Stimulated activated naive CD8-positive, alpha-beta T cell treated with anti-CD3 and anti-CD28 coated beads, Interleukin-15, amount 100 ng/mL, for 72 hours (primary cell): ENCODE results near the gene MREG.
A peak's percentile ranks its signal among the peaks of the same experiment; 100 is the strongest.
"Not testable (repeated sequence)": the region's sequence is repeated elsewhere in the genome, so short reads cannot be mapped to it uniquely, and the experiment has no call there.

Experiments
- ATAC-seq: fragments of 150-1000 bp; cut with Tn5 transposase; 2 replicates; pipeline ENCODE4 v1.10.0; 2021; ENCODE audit warnings: mild to moderate bottlenecking, moderate library complexity
- DNase-seq, 2 donors: peaks; one replicate each; pipeline ENCODE4 v3.0.0; 2021 to 2022
- H3K27ac Mint-ChIP-seq, 2 donors: one replicate each; pipeline ENCODE4 v1.8.0; 2022; ENCODE audit warnings: mild to moderate bottlenecking in 2 of 2, mixed read lengths in 2 of 2, moderate library complexity in 2 of 2
- H3K27me3 Mint-ChIP-seq: one replicate; pipeline ENCODE4 v1.8.0; 2022; ENCODE audit warnings: mixed read lengths
- H3K4me1 Mint-ChIP-seq: one replicate; pipeline ENCODE4 v1.8.0; 2022; ENCODE audit warnings: mild to moderate bottlenecking, mixed read lengths
- H3K4me3 Mint-ChIP-seq, 2 donors: one replicate each; pipeline ENCODE4 v1.8.0; 2022; ENCODE audit warnings: mild to moderate bottlenecking in 2 of 2, mixed read lengths in 2 of 2, moderate library complexity in 1 of 2
- H3K9me3 Mint-ChIP-seq, 2 donors: one replicate each; pipeline ENCODE4 v1.8.0; 2022; ENCODE audit warnings: mixed read lengths in 2 of 2

Gene MREG

DNA sequence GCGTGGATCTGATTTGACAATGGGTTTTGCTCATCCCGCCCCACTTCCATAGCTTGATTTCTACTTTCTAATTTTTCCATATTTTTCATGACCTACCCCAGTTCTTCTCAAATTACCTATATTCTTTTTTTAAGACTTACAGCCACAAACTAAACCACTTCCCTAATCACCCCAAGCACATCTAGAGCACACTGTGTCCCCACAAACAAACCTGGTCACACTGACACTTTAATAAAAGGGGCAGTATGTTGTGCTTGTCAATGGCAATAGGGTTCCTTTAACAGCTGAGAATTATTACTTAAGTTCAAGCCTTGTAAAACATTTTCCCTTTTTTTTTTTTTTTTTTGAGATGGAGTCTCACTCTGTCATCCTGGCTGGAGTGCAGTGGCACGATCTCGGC, 47.1 kb downstream of the MREG start:
- H3K4me3 Mint-ChIP-seq: peak overlapping the region in 1 of 2 donors; percentile 3
- H3K27ac Mint-ChIP-seq: no peak overlapping the region
- peaks cover 8 to 11% of the 10 kb centered on the region in 2 donors for H3K9me3 Mint-ChIP-seq
- DNase-seq (no peak), ATAC-seq (no peak)
- H3K4me1 Mint-ChIP-seq: peaks cover 41% of the 10 kb centered on the region
- H3K27me3 Mint-ChIP-seq: no peaks in the 10 kb centered on the region

DNA sequence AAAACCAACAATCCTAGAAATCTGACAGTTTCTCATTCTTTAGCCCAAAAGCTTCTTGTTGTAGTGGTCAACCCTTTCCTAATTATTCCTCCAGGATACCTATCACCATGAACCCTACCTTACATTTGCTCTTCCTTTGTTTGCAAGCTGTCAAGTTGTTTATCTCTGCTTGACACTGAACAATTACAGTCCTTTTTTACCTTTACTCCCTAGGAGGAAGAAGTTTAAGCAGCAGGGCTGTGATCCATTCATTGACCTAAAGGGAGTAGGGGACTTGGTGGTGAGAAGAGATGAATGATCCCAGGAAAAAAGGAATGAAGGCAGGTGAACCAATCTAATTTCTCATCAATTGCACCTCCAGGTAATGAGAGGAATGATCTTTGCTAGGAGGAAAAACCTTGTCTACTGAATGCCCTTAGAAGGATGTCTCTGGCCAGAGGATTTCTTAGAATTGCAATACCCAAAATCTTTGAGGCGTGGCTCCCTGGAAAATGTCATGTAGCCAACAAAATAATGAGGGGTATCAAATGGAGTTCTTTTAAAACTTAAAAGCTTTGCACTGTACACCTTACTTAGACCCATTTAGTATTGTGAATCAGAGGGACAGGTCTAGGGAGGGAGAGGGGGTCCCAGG, 47.7 kb downstream of the MREG start:
- no peak overlapping the region for H3K4me3 Mint-ChIP-seq
- H3K9me3 Mint-ChIP-seq: peaks cover 2 to 5% of the 10 kb centered on the region in 2 donors
- peaks cover 36% of the 10 kb centered on the region for H3K4me1 Mint-ChIP-seq
- H3K27ac Mint-ChIP-seq: no peak overlapping the region
- H3K27me3 Mint-ChIP-seq: no peaks in the 10 kb centered on the region
- no peak for ATAC-seq
- DNase-seq: no peak

DNA sequence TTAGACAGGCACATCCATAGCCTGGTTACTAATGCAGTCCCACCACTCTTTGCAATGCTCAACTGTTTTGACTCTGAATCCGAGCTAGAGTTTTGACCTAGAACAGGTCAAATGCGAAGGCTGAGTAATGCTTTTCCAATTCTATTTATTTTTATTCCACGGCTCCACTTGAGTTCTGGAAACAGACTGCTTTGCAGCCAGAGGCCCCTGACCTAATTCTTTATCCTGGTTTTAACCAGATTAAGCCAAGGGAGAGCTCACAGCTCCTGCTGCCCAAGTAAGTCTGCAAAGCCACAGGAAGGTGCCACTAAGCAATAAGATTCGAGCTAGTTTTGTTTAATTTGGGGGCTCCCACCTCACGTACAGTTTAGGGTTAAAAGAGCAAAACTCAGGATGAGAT, 51.4 kb downstream of the MREG start:
- Mint-ChIP-seq H3K9me3 (peaks cover 0 to 8% of the 10 kb centered on the region in 2 donors), H3K27ac (no peak overlapping the region), H3K27me3 (no peaks in the 10 kb centered on the region), H3K4me1 (peaks cover 16% of the 10 kb centered on the region), H3K4me3 (no peak overlapping the region)
- ATAC-seq (no peak), DNase-seq (no peak)

DNA sequence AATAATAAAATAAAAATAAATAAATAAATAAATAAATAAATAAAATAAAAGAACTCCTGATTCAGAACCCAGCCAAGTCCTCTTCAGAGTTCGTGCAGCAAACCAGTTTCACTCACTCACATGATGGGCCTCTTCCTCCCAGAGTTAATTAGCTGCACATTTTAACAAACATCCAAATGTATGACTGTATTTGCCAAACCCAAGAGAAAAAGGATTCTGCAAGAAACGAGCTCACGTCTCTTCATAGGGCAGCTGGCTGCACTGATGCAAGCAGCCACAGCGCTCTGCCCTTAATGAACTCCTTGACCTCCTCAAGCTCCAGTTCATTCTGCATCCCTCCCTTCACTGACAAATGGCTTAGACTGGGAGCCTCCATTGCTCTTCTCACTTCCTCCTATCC, 55.1 kb downstream of the MREG start:
- H3K27me3 Mint-ChIP-seq: no peaks in the 10 kb centered on the region
- no peaks in the 10 kb centered on the region for H3K4me1 Mint-ChIP-seq
- H3K9me3 Mint-ChIP-seq: peaks cover 0 to 8% of the 10 kb centered on the region in 2 donors
- no peak overlapping the region for H3K4me3 Mint-ChIP-seq
- no peak for ATAC-seq
- H3K27ac Mint-ChIP-seq: no peak overlapping the region
- DNase-seq: no peak

DNA sequence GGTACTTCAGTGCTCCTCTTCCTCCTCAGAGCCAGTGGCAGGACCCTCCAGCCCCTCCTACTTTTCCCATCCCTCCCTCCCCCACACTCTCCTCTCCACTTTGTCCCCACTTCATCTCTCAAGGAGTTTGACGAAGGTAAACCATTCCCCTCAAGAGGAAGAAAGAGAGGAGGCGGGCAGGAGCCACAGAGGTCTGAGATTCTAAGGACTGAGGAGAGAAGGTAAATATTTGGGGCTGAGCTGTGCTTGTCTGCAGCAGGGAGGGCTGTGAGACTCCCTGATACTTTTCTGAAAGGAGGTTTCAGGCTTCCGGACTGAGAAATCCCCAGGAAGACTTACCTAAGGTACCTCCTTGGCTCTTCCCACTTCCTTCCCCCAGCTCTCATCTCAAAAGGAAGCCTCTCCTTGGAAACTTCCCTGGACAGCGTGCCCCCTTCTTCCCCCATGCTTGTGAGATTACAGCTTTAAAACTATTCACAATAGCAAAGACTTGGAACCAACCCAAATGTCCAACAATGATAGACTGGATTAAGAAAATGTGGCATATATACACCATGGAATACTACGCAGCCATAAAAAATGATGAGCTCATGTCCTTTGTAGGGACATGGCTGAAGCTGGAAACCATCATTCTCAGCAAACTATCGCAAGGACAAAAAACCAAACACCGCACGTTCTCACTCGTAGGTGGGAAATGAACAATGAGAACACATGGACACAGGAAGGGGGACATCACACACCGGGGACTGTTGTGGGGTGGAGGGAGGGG, 55.8 kb downstream of the MREG start:
- not testable (repeated sequence) for H3K27me3 Mint-ChIP-seq, DNase-seq, H3K4me1 Mint-ChIP-seq, H3K4me3 Mint-ChIP-seq, ATAC-seq, H3K27ac Mint-ChIP-seq, H3K9me3 Mint-ChIP-seq

DNA sequence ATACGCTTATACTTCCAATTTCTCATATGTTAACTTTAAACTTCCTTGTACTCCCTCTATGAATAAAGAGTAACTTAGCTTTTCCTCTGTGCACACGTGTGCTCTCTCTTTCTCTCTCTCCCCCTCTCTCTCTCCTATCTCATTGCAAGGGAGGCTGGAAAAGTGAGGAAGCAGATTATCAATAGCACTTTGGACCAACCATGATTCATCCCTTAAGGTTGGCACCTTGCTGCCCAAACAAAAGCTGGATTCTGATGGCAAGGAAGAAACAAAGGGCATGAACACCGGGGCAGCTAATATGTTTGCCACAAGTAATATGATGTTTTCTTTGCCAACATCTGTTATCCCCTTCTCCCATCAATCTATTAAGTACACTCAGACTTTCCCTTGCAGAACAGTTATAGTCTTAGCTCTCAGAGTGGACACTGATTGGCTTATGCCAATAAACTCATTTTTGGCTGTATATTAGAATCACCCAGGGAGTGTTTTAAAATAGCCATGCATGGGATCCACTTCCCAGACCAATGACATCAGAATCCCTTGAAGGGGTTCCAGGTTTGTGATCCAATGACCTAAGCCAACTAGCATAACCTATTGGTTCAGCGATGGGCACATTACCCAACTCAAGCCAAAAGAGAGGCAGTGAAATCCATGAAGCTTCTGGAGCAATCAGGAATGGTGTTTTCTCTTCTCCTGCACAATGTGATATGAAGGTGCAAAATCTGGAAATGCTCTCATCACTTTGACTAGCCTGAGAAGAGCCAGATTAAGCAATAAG, 60.3 kb downstream of the MREG start:
- Mint-ChIP-seq H3K4me3 (no peak overlapping the region), H3K27me3 (no peaks in the 10 kb centered on the region), H3K9me3 (no peaks in the 10 kb centered on the region), H3K27ac (no peak overlapping the region), H3K4me1 (no peaks in the 10 kb centered on the region)
- no peak for DNase-seq
- no peak for ATAC-seq

DNA sequence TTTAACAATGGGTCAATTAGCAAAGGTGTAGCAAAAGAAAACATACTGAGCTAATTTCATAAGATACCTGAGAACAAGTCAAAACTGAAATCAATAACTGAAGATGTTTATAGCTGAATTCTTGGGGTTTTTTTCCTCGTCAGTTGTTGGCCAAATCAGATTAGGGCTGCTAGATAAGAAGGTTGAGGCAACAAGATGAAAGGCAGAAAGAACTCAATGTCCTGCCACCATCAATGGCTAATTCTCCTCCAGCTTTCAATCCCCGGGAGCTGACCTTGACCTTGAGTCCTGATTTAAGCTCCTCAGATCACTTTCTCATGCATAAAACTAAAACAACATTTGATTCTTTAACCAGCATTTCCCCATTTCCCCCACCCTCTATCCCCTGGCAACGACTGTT, 61.8 kb downstream of the MREG start:
- Mint-ChIP-seq H3K27me3 (no peaks in the 10 kb centered on the region), H3K4me3 (no peak overlapping the region), H3K27ac (peak overlapping the region in 1 of 2 donors; percentile 43), H3K4me1 (no peaks in the 10 kb centered on the region), H3K9me3 (no peaks in the 10 kb centered on the region)
- DNase-seq (no peak), ATAC-seq (no peak)

DNA sequence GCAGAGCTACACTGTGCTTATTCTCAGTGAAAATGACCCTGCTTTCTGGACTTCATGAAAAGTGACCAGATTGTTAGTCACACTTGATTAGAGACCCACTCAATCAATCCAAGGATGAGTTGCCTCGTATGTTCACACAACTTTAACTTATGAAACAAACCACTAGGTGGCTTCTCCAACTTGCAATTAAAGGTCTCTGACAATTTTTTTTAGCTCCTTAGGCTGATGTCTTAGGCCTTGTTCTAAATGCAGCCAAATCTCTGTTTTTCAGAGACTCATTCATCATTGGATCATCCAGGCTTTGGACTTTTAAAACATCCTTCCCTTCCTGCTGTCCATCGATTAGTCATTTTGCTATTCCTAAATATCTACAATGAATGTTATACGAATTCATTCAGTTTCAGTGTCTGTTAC, 63.4 kb downstream of the MREG start:
- peak; percentile 70 for ATAC-seq
- Mint-ChIP-seq H3K4me3 (no peak overlapping the region), H3K4me1 (no peaks in the 10 kb centered on the region), H3K27me3 (no peaks in the 10 kb centered on the region), H3K9me3 (no peaks in the 10 kb centered on the region), H3K27ac (no peak overlapping the region)
- DNase-seq: no peak

DNA sequence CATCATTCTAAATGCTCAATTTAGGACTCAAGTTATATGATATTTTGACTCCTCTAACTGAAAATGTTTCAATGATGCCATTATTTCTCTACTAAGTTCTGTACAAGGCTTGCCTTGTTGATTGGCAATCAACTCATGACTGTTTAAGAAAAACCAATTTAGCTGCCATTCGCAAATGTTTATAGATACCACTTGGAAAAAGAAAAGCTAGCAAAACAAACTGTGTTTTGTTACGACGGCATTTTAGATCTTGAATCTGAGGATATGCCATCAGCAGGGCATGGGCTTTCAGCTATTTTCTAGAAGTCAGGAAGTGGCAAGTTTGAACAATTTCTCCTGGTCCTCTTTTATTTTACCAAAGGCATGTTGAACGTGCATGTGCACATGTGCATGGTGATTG, 65.3 kb downstream of the MREG start:
- Mint-ChIP-seq H3K27me3 (no peaks in the 10 kb centered on the region), H3K4me1 (no peaks in the 10 kb centered on the region), H3K27ac (no peak overlapping the region), H3K4me3 (no peak overlapping the region), H3K9me3 (no peaks in the 10 kb centered on the region)
- ATAC-seq (no peak), DNase-seq (no peak)

DNA sequence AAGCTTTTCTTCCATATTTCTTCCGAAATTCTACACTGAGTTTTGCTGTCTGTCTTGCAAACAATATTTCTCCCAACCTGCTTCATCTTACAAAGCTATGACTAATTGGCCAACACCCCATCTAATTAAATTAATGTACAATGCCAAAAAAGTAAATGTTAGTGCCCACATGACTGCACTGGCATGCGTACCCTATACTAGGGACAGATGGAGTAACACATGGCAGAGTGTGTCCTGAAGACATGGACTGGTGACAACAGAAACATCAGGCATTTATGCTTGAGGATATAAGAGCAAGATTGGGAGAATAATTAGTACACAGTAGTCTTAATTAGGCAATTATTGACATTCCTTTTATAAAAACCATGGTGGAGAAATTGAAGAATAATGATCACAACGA, 66.8 kb downstream of the MREG start:
- DNase-seq (no peak), ATAC-seq (no peak)
- no peaks in the 10 kb centered on the region for H3K9me3 Mint-ChIP-seq
- H3K27me3 Mint-ChIP-seq: no peaks in the 10 kb centered on the region
- H3K4me1 Mint-ChIP-seq: no peaks in the 10 kb centered on the region
- H3K4me3 Mint-ChIP-seq: no peak overlapping the region
- peak overlapping the region in 1 of 2 donors; percentile 15 for H3K27ac Mint-ChIP-seq

DNA sequence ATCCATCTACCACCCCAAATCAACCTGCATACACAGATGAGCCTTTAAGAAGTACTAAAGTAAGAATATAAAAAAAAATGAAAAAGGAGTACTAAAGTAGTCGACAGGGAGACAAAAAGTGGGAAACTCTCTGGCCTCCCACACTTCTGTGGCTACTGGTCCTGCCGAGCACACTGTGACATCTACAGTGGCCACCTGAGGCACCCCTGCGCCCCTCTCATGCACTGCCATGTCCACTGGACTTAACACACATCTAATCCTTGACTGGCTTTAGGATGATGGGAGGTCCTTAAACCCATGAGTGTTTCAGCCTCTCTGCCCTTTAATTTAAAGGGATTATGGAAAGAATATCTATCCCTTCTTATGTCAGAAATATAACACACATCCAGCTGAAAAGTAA, 71.2 kb downstream of the MREG start:
- Mint-ChIP-seq H3K4me1 (no peaks in the 10 kb centered on the region), H3K27ac (no peak overlapping the region), H3K4me3 (no peak overlapping the region), H3K9me3 (no peaks in the 10 kb centered on the region), H3K27me3 (no peaks in the 10 kb centered on the region)
- ATAC-seq (no peak), DNase-seq (no peak)

DNA sequence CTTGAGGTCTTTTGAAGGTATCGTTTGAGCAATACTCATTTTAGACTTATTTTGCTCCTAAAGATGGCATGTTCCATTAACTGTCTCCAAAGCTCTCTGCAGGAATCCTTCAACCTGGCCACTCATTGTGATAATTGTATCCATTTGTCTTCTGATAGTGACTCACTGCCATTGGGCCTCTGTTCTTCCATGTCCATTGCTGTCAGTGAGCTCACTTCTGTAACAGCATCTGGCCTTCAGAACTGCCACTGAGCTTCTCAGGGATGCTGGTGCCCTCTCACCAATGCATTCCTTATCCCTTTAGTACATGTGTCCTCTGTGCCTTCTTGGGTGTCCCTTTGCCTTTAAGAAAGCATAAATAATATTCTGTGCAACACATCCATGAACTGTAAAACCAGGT, 71.6 kb downstream of the MREG start:
- no peak overlapping the region for H3K27ac Mint-ChIP-seq
- H3K9me3 Mint-ChIP-seq: no peaks in the 10 kb centered on the region
- no peaks in the 10 kb centered on the region for H3K4me1 Mint-ChIP-seq
- H3K27me3 Mint-ChIP-seq: no peaks in the 10 kb centered on the region
- DNase-seq (no peak), ATAC-seq (no peak)
- no peak overlapping the region for H3K4me3 Mint-ChIP-seq

DNA sequence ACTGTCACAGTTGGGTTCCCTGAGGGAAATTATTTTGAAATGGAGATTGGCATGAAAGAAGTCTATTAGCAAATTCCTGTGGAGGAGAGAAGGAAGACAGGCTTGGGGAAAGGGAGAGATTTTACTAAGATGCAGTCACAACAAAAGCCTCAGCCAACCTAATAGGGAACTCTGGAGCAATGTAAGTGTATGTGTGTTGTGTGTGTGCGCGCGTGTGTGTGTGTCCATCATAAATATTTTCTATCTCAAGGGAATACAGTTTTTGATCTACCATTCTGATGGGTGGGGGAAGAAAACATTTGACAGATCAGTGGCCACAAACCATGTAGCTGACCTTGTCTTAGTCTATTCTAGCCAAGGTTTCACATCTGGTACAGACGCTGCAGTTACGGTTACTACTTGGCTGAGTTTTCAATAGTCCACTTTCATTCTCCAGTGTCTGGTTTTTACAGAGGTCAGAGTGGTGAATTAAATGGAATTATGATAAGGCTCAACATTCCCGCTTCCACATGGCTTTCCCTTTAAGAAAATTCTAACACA, 72.6 kb downstream of the MREG start:
- Mint-ChIP-seq H3K9me3 (no peaks in the 10 kb centered on the region), H3K27ac (no peak overlapping the region), H3K4me3 (no peak overlapping the region), H3K4me1 (no peaks in the 10 kb centered on the region), H3K27me3 (no peaks in the 10 kb centered on the region)
- ATAC-seq: no peak
- DNase-seq: no peak

DNA sequence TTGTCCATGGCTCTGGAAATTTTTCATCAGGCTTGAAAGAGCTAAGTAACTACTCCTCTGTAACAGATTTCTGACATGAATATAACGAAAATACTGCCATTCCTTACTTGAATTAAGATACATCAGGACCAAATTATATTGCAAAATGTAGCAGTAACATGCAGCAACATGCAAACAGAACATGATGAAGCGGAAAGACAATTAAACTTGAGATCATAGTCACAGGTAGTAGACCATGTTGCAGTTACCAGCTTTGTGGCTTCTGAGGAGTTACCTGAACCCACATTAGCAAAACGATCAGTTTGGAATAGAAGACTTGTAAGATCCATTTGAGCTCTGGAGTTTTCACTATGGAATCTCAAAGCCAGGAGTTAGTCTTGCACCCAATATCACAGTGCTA, 76.2 kb downstream of the MREG start:
- Mint-ChIP-seq H3K4me1 (no peaks in the 10 kb centered on the region), H3K9me3 (no peaks in the 10 kb centered on the region), H3K4me3 (no peak overlapping the region), H3K27me3 (no peaks in the 10 kb centered on the region), H3K27ac (no peak overlapping the region)
- no peak for DNase-seq
- ATAC-seq: no peak

DNA sequence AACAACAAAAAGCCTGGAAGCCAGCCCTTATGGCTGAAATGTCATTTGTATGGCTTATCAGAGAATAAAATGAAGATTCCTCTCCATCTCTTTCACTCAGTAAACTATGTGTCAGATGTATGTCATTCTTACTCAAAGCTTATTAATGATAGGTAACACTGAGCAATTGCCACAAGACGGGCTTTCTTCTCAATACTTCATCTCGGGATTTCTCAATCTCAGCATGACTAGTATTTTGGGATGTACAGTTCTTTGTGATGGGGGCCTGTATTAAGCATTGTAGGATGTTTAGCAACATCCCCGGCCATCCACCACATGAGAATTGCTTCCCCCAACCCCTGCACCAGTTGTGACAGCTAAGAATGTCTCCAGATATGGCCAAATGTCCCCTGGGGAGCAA, 80.2 kb downstream of the MREG start:
- Mint-ChIP-seq H3K9me3 (no peaks in the 10 kb centered on the region), H3K4me3 (no peak overlapping the region), H3K4me1 (peaks cover 11% of the 10 kb centered on the region), H3K27ac (no peak overlapping the region), H3K27me3 (peaks cover 8% of the 10 kb centered on the region)
- ATAC-seq: no peak
- no peak for DNase-seq
